ACC112 (cell line): ENCODE data around the gene SPRR2G.
"Not testable (repeated sequence)": the region's sequence is repeated elsewhere in the genome, so short reads cannot be mapped to it uniquely, and the experiment has no call there.

Source experiments
- H2AFZ ChIP-seq: fragments of 200-600 bp; sonication (generic); one replicate; pipeline ENCODE4 v1.6.0; 2017; ENCODE audit warnings: antibody characterized with exemption, low read length; ENCODE audit not compliant: unreplicated experiment
- H3K27ac ChIP-seq: fragments of 200-600 bp; sonication (generic); 2 replicates; pipeline ENCODE4 v1.5.1; 2014; ENCODE audit warnings: low read depth, mild to moderate bottlenecking, antibody characterized with exemption, low read length, moderate library complexity
- H3K27me3 ChIP-seq: fragments of 200-600 bp; sonication (generic); 2 replicates; pipeline ENCODE4 v1.6.1; 2014; ENCODE audit warnings: mild to moderate bottlenecking, antibody characterized with exemption, low read length, moderate library complexity, mixed read lengths; ENCODE audit not compliant: insufficient read depth
- H3K36me3 ChIP-seq: fragments of 200-600 bp; sonication (generic); 2 replicates; pipeline ENCODE4 v1.6.1; 2016; ENCODE audit warnings: mild to moderate bottlenecking, antibody characterized with exemption, low read length, moderate library complexity, mixed read lengths; ENCODE audit not compliant: insufficient read depth
- H3K4me1 ChIP-seq: fragments of 200-600 bp; sonication (generic); one replicate; pipeline ENCODE4 v1.6.1; 2016; ENCODE audit warnings: low read length, mixed read lengths; ENCODE audit not compliant: insufficient read depth, unreplicated experiment, control insufficient read depth
- H3K4me3 ChIP-seq: fragments of 200-600 bp; sonication (generic); 2 replicates; pipeline ENCODE4 v1.5.1; 2014; ENCODE audit warnings: mild to moderate bottlenecking, low read depth, low read length
- H3K79me2 ChIP-seq: fragments of 200-600 bp; sonication (generic); one replicate; pipeline ENCODE4 v1.6.0; 2016; ENCODE audit warnings: low read length; ENCODE audit not compliant: control insufficient read depth, unreplicated experiment, insufficient read depth

SPRR2G gene

DNA sequence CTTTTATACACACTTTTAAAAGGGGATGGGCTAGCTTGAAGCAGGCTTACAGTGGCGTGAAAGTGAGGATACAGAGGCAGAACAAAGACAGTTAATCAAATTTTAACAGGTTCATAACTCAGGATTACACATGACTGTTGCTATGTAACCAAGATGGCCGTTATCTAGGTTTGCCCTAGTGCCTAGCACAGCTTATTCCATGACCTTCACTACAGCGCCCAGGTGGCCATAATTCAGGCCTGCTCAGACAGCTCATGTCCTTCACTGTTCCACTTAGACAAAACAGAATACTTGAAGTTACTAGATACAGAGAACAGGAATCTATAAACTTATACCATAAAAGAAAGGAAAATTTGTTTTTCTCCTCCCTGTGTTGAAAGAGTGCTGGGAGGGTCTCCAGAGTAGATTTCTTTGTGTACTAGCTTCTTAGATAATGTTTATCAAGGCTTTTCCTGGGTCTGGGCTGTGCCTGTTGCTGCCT lies 31.2 kb downstream of the SPRR2G start:
- no peak overlapping the region for H3K4me3 ChIP-seq
- no peaks in the 10 kb centered on the region for H3K27me3 ChIP-seq
- H3K79me2 ChIP-seq = no peaks in the 10 kb centered on the region
- H2AFZ ChIP-seq = no peak overlapping the region
- no peak overlapping the region for H3K27ac ChIP-seq
- H3K4me1 ChIP-seq = no peaks in the 10 kb centered on the region
- H3K36me3 ChIP-seq = no peaks in the 10 kb centered on the region

DNA sequence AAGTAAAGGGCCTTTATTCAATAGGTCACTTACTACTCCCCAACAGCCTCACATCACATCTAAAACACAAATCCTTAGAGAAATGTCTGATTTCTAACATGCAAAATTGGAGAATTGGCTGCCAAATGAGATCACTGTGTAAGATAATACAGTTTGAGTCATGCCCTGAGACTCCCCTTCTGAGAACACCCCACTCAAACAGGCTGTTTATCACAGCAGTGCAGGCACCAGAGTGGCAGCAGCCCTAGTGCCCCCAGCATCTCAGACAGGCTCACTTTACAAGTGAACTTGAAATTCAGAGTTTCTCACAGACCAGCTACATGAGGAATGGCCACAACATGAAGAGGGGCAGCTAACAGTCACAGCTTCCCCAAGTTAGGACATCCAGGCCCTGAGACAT lies 35.4 kb downstream of the SPRR2G start:
- not testable (repeated sequence) for H3K27ac ChIP-seq, H3K27me3 ChIP-seq, H3K4me3 ChIP-seq, H2AFZ ChIP-seq, H3K79me2 ChIP-seq, H3K36me3 ChIP-seq, H3K4me1 ChIP-seq

DNA sequence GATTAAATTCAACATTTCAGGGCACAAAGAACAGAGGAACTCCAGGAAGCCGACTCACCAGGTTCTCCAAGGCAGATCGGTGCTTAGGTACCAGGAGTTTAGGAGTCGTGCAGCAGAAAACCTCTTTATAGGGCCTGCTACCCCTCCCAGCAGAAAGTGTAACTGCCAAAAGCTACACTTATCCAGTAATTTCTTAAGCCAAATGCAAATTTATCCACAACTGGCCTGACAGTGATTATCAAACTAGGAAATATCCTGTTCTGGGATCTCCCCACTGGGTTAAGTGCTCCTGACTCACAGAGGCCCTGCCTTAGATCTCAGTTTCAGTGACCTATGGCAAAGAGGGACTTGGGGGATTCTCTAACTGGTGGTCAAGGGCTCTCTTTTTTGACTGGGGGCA lies 37.3 kb downstream of the SPRR2G start, which contains the start of gene SPRR2F:
TSS of gene SPRR2F (minus strand) at position 101 of the 400 bp plus-strand sequence. CDS start 783 bp downstream, outside the sequence.
- Histone ChIP-seq H3K4me1 (no peaks in the 10 kb centered on the region), H3K36me3 (no peaks in the 10 kb centered on the region), H2AFZ (no peak within 1 kb of the TSS), H3K4me3 (no peak within 1 kb of the TSS), H3K27ac (no peak within 1 kb of the TSS), H3K79me2 (no peaks in the 10 kb centered on the region), H3K27me3 (no peaks in the 10 kb centered on the region)

DNA sequence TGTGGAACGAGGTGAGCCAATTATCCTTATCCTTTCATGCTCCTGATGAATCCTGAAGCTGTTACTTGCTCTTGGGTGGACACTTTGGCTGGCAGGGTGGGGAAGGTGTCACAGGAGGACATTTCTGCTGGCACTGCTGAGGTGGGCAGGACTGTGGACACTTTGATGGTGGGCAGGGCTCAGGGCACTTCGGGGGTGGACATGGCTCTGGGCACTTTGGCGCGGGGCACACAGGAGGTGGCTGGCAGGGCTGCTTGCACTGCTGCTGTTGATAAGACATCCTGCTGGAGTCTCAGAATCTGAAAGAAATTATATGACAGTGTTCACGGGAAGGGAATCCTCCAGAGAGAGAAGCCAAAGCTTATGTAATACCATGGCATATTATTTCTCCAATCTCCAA lies 38.2 kb downstream of the SPRR2G start:
- not testable (repeated sequence) for H3K4me1 ChIP-seq, H3K79me2 ChIP-seq

DNA sequence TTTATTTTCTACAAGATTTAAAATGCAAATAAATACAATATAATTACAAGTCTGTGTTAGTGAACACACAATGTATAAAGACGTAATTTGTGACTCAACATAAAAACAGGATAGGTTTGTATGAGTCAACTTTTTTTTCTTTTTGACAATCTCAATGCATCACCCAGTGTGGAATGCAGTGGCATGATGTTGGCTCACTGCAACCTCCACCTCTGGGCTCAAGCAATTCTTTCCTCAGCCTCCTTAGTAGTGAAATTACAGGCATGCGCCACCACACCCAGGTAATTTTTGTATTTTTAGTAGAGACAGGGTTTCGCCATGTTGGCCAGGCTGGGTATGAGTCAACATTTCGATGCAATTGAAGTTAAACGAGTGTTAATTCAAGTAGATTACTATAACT lies 50.4 kb downstream of the SPRR2G start:
- no peak overlapping the region for H3K27ac ChIP-seq
- no peaks in the 10 kb centered on the region for H3K79me2 ChIP-seq
- H2AFZ ChIP-seq = no peak overlapping the region
- no peaks in the 10 kb centered on the region for H3K27me3 ChIP-seq
- H3K36me3 ChIP-seq = no peaks in the 10 kb centered on the region
- no peaks in the 10 kb centered on the region for H3K4me1 ChIP-seq
- H3K4me3 ChIP-seq = no peak overlapping the region

More for the DNA sequence above, 38.2 kb downstream of the SPRR2G start:
- H3K27me3 ChIP-seq, H2AFZ ChIP-seq, H3K27ac ChIP-seq, H3K36me3 ChIP-seq, H3K4me3 ChIP-seq: not testable (repeated sequence)
